Stimulated activated CD4-positive, alpha-beta T cell treated with anti-CD3 and anti-CD28 coated beads, TNF-alpha, amount 100 ng/mL, for 24 hours (primary cell): ENCODE data around the gene ACSM4.

Experiments used
- DNase-seq, 3 experiments: peaks; one replicate each; pipeline ENCODE4 v3.0.0-alpha.2; 2020; ENCODE audit warnings: low read depth in 3 of 3

The ACSM4 gene

GRCh38 chr12:7339675-7340074 is 35.8 kb downstream of the ACSM4 start:
- no peak for DNase-seq

- no peak for DNase-seq
Observed at GRCh38 chr12:7344833-7345606, 41.1 kb downstream of the ACSM4 start.

GRCh38 chr12:7346551-7347225 is 42.8 kb downstream of the ACSM4 start:
- DNase-seq = no peak

GRCh38 chr12:7349418-7349817 is 45.5 kb downstream of the ACSM4 start:
- DNase-seq = no peak

GRCh38 chr12:7351177-7351576 is 47.3 kb downstream of the ACSM4 start:
- DNase-seq = no peak

GRCh38 chr12:7352661-7353060 is 48.8 kb downstream of the ACSM4 start:
- DNase-seq = no peak

GRCh38 chr12:7354529-7354928 is 50.7 kb downstream of the ACSM4 start:
- no peak for DNase-seq

- no peak for DNase-seq
Observed at GRCh38 chr12:7361265-7361664, 57.4 kb downstream of the ACSM4 start.

GRCh38 chr12:7362734-7363133 is 58.9 kb downstream of the ACSM4 start:
- no peak for DNase-seq

GRCh38 chr12:7369274-7369729 is 65.4 kb downstream of the ACSM4 start:
- no peak for DNase-seq

- no peak for DNase-seq
Observed at GRCh38 chr12:7373226-7373625, 69.4 kb downstream of the ACSM4 start.

- DNase-seq = peak in 1 of 3 experiments; percentile 4
Observed at GRCh38 chr12:7374423-7375144, 70.7 kb downstream of the ACSM4 start.

GRCh38 chr12:7375145-7375543 is 71.3 kb downstream of the ACSM4 start:
- no peak for DNase-seq

GRCh38 chr12:7376196-7376595 is 72.3 kb downstream of the ACSM4 start:
- DNase-seq = no peak
